ENCODE measurements around the gene LMAN1L. TPM values are rescaled to one million over a fixed set of nuclear protein-coding genes. Genes with fewer than 3 reads are reported as not detected.

Gene LMAN1L
- polyA plus RNA-seq, 3 donors, result 0.08 TPM; not detected in 2

GRCh38 chr15:74832826-74833225, 20.2 kb downstream of the LMAN1L start:
- intact Hi-C loops (cut with micrococcal nuclease), result no loop called here
- H3K4me1 ChIP-seq (ENCODE audit: control insufficient read depth in 1 of 2, insufficient read depth in 2 of 2, low read length in 2 of 2), result no peaks in the 10 kb centered on the region
- Mint-ChIP-seq H3K36me3 (peaks cover 3 to 18% of the 10 kb centered on the region in 2 donors), H3K4me1 (peaks cover 5% of the 10 kb centered on the region), H3K27ac (peak overlapping the region in 1 of 7 donors; percentile 64), H3K9me3 (peaks cover 0 to 2% (median 0%) of the 10 kb centered on the region in 7 donors), H3K27me3 (ENCODE audit: low read depth in 3 of 3) (peaks cover 3 to 10% (median 5%) of the 10 kb centered on the region in 3 donors), H3K4me3 (no peak overlapping the region)
- no peak overlapping the region for H3K4me2 ChIP-seq (replicated peaks; ENCODE audit: extremely low read depth, low read length, poor library complexity, severe bottlenecking)
- TF ChIP-seq, protein P1, sequence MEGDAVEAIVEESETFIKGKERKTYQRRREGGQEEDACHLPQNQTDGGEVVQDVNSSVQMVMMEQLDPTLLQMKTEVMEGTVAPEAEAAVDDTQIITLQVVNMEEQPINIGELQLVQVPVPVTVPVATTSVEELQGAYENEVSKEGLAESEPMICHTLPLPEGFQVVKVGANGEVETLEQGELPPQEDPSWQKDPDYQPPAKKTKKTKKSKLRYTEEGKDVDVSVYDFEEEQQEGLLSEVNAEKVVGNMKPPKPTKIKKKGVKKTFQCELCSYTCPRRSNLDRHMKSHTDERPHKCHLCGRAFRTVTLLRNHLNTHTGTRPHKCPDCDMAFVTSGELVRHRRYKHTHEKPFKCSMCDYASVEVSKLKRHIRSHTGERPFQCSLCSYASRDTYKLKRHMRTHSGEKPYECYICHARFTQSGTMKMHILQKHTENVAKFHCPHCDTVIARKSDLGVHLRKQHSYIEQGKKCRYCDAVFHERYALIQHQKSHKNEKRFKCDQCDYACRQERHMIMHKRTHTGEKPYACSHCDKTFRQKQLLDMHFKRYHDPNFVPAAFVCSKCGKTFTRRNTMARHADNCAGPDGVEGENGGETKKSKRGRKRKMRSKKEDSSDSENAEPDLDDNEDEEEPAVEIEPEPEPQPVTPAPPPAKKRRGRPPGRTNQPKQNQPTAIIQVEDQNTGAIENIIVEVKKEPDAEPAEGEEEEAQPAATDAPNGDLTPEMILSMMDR (IDR thresholded peaks at IDR 0.05), result no peak
- H3K36me3 ChIP-seq (replicated peaks in 1 of 2; ENCODE audit: control insufficient read depth in 1 of 2, insufficient read depth in 2 of 2, low read length in 2 of 2), result peaks cover 2 to 18% of the 10 kb centered on the region in 2 donors
- no peak overlapping the region for H3K9ac ChIP-seq (ENCODE audit: insufficient read depth, low read length, poor library complexity, severe bottlenecking)
- no peak overlapping the region for H2AFZ ChIP-seq (ENCODE audit: insufficient read depth, low read depth, low read length, poor library complexity, severe bottlenecking)
- H3K79me2 ChIP-seq (ENCODE audit: insufficient read depth, low read length), result no peaks in the 10 kb centered on the region
- H4K20me1 ChIP-seq (ENCODE audit: insufficient read depth, low read length), result peaks cover 8% of the 10 kb centered on the region
- H3K9me3 ChIP-seq (replicated peaks in 1 of 2; ENCODE audit: control insufficient read depth in 1 of 2, insufficient read depth in 1 of 2, low read length in 2 of 2), result no peaks in the 10 kb centered on the region
- peaks cover 0 to 10% of the 10 kb centered on the region in 2 donors for H3K27me3 ChIP-seq (ENCODE audit: control insufficient read depth in 2 of 2, insufficient read depth in 2 of 2, low read length in 2 of 2)
- no peak for DNase-seq
- no peak overlapping the region for H3K4me3 ChIP-seq (replicated peaks in 1 of 3; ENCODE audit: low read depth in 2 of 3, low read length in 3 of 3)
- 42% methylated on average over 4 of the region's 4 CpGs for WGBS (ENCODE audit: insufficient coverage)
- no peak overlapping the region for H3K27ac ChIP-seq (ENCODE audit: low read depth in 1 of 2, low read length in 2 of 2)

DNA sequence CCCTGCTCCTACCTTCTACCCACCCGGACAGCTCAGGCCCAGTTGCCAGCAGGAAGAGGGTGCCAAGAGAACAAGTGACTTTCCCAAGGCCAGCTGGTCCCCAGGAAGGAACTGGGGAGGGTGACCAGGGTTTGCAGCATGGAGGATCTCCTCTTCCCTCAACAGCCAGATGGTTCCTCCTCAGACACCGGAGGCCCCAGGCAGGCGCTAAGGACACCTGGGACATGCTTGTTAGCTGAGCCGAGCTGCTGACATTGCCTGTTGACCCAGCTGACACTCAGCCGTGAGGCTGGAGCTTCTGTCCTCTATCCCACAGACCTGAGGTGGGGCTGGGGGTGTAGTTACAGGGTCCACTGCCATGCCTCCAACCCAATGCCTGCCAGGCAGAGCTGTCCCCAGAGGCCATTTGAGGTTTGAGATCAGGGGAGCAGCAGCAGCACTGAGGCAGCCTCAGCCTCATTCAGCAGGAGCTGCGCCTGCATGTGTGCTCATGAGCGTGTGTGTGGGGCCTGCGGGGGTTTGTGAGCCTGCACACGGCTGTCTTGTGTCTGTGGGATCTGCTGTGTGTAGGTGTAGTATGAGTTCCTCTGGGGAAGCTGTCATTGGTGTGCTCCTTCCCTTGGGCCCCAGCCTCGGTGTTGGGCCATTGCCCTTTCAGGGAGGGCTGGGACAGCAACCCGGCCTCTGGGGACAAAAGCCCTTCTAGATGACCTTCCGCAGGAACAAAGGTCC, 20.9 kb downstream of the LMAN1L start:
- H3K27me3 ChIP-seq (ENCODE audit: control insufficient read depth in 2 of 2, insufficient read depth in 2 of 2, low read length in 2 of 2), result peaks cover 0 to 3% of the 10 kb centered on the region in 2 donors
- peaks cover 0 to 2% (median 0%) of the 10 kb centered on the region in 7 donors for H3K9me3 Mint-ChIP-seq
- peaks cover 3 to 18% of the 10 kb centered on the region in 2 donors for H3K36me3 Mint-ChIP-seq
- H2AFZ ChIP-seq (ENCODE audit: insufficient read depth, low read depth, low read length, poor library complexity, severe bottlenecking), result no peak overlapping the region
- intact Hi-C loops (cut with micrococcal nuclease), result no loop called here
- no peak overlapping the region for H3K4me3 Mint-ChIP-seq
- 83% methylated on average over 4 of the region's 12 CpGs for WGBS (ENCODE audit: insufficient coverage)
- H3K9me3 ChIP-seq (replicated peaks in 1 of 2; ENCODE audit: control insufficient read depth in 1 of 2, insufficient read depth in 1 of 2, low read length in 2 of 2), result no peaks in the 10 kb centered on the region
- H3K4me3 ChIP-seq (replicated peaks in 1 of 3; ENCODE audit: low read depth in 2 of 3, low read length in 3 of 3), result no peak overlapping the region
- peaks cover 8% of the 10 kb centered on the region for H4K20me1 ChIP-seq (ENCODE audit: insufficient read depth, low read length)
- DNase-seq, result no peak
- no peak overlapping the region for H3K4me2 ChIP-seq (replicated peaks; ENCODE audit: extremely low read depth, low read length, poor library complexity, severe bottlenecking)
- H3K4me1 ChIP-seq (ENCODE audit: control insufficient read depth in 1 of 2, insufficient read depth in 2 of 2, low read length in 2 of 2), result no peaks in the 10 kb centered on the region
- TF ChIP-seq, protein P1 (IDR thresholded peaks at IDR 0.05), result no peak
- peaks cover 2 to 26% of the 10 kb centered on the region in 2 donors for H3K36me3 ChIP-seq (replicated peaks in 1 of 2; ENCODE audit: control insufficient read depth in 1 of 2, insufficient read depth in 2 of 2, low read length in 2 of 2)
- H3K27ac Mint-ChIP-seq, result no peak overlapping the region
- no peak overlapping the region for H3K9ac ChIP-seq (ENCODE audit: insufficient read depth, low read length, poor library complexity, severe bottlenecking)
- H3K27ac ChIP-seq (ENCODE audit: low read depth in 1 of 2, low read length in 2 of 2), result no peak overlapping the region
- H3K79me2 ChIP-seq (ENCODE audit: insufficient read depth, low read length), result no peaks in the 10 kb centered on the region
- H3K27me3 Mint-ChIP-seq (ENCODE audit: low read depth in 3 of 3), result peaks cover 0 to 4% (median 1%) of the 10 kb centered on the region in 3 donors
- peaks cover 5% of the 10 kb centered on the region for H3K4me1 Mint-ChIP-seq

Measured in CD14-positive monocyte (primary cell).